Testis (tissue), 2 donors: ENCODE measurements around the gene FCHO2.

ENCODE experiments used
- POLR2A ChIP-seq: fragments of 450-650 bp; IDR thresholded peaks from one replicate; pipeline ENCODE4 v1.6.1; 2017; ENCODE audit warnings: antibody characterized with exemption, mild to moderate bottlenecking, moderate library complexity
- TF ChIP-seq, protein P1 (sequence below), 3 experiments: fragments of 450-650 bp in 2 of 3; fragments of 200-600 bp in 1 of 3; sonication (generic) in 1 of 3; IDR thresholded peaks; one replicate each; pipeline ENCODE4 v1.5.1; 2016 to 2019; ENCODE audit warnings: antibody characterized with exemption in 3 of 3, mild to moderate bottlenecking in 2 of 3, moderate library complexity in 1 of 3

DNA sequence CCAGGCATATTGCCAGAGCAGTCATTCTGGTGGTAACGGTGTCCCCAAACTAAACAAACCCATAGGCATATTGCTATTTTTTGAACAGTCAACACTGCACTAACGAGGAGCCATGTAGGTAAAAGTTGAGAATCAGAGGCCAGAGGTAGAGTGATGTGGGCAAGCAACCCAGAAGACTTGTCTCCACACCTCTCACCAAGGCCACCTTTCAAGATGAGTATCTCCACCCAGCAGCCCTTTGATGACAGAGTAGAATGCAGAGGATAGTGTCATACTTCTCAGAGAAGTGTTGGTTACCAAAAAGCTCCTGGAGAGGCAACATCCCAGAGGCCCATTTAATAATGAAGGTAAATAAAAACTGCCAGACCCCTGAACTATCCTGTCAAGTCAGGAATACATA, 63.9 kb downstream of the FCHO2 start:
- TF ChIP-seq, protein P1, sequence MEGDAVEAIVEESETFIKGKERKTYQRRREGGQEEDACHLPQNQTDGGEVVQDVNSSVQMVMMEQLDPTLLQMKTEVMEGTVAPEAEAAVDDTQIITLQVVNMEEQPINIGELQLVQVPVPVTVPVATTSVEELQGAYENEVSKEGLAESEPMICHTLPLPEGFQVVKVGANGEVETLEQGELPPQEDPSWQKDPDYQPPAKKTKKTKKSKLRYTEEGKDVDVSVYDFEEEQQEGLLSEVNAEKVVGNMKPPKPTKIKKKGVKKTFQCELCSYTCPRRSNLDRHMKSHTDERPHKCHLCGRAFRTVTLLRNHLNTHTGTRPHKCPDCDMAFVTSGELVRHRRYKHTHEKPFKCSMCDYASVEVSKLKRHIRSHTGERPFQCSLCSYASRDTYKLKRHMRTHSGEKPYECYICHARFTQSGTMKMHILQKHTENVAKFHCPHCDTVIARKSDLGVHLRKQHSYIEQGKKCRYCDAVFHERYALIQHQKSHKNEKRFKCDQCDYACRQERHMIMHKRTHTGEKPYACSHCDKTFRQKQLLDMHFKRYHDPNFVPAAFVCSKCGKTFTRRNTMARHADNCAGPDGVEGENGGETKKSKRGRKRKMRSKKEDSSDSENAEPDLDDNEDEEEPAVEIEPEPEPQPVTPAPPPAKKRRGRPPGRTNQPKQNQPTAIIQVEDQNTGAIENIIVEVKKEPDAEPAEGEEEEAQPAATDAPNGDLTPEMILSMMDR (IDR thresholded peaks at IDR 0.05), result no peak
- TF ChIP-seq POLR2A, result no peak
